ENCODE measurements around the gene CENPN.

Gene CENPN

DNA sequence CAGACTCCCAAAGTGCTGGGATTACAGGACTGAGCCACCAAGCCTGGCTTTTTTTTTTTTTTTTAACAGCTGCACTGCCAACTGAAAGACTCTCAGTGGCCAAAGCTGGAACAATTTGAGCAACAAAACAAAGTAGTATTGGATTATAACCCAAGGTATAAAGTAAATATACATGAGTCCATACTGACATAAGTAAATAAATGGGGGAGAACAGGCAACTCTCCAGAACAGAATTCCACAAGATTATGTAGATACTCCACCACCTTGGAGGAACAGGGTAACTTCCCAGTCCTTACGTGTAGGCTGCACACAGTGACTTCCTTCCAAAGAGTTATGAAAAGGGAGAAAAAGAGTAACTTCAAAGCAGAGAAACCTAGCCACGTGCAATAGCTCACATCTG lies 16.0 kb upstream of the CENPN start:
- Histone ChIP-seq H3K4me3 (ENCODE audit: insufficient read depth, low read depth, low read length) (no peak overlapping the region), H3K4me1 (ENCODE audit: control insufficient read depth, insufficient read depth, low read length) (no peaks in the 10 kb centered on the region), H3K27me3 (ENCODE audit: control insufficient read depth, insufficient read depth, low read length, poor library complexity, severe bottlenecking) (no peaks in the 10 kb centered on the region), H3K9me3 (ENCODE audit: control insufficient read depth, low read length) (no peaks in the 10 kb centered on the region), H3K36me3 (ENCODE audit: control insufficient read depth, insufficient read depth, low read length) (no peaks in the 10 kb centered on the region), H3K27ac (ENCODE audit: insufficient read depth, low read depth, low read length, poor library complexity, severe bottlenecking) (no peak overlapping the region)
- whole genome bisulfite sequencing, 2 experiments: 90 to 95% methylated on average over 2 of the region's 2 CpGs

DNA sequence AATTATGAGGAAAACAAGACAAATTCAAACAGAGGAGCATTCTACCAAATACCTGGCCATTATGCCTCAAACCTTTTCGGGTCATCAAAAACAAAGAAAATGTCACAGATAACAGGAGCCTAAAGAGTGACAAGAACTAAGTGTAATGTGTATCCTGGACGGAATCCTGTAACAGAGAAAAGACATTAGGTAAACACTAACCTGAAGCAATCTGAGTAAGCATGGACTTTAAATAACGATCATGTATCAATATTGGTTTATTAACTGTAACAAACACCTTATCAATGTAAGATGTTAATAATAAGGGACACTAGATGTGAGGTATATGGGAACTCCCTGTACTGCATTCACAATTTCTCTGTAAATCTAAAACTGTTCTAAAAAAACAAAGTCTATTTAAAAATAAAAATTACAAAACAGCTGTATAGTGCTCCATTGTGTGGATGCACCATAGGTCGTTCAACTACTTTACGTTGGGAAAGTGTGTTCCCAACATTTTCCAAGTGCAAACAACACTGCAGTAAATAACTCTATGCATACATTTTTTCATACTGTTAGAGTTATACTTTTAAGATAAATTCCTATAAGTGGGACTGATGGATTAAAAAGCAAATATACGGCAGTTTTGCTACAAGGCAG lies 15.1 kb upstream of the CENPN start:
- H3K4me3 ChIP-seq (ENCODE audit: insufficient read depth, low read depth, low read length): no peak overlapping the region
- no peaks in the 10 kb centered on the region for H3K4me1 ChIP-seq (ENCODE audit: control insufficient read depth, insufficient read depth, low read length)
- no peaks in the 10 kb centered on the region for H3K27me3 ChIP-seq (ENCODE audit: control insufficient read depth, insufficient read depth, low read length, poor library complexity, severe bottlenecking)
- H3K9me3 ChIP-seq (ENCODE audit: control insufficient read depth, low read length): no peaks in the 10 kb centered on the region
- no peak overlapping the region for H3K27ac ChIP-seq (ENCODE audit: insufficient read depth, low read depth, low read length, poor library complexity, severe bottlenecking)
- H3K36me3 ChIP-seq (ENCODE audit: control insufficient read depth, insufficient read depth, low read length): no peaks in the 10 kb centered on the region
- WGBS, 2 experiments: 58 to 96% methylated on average over 3 to 5 of the region's 6 CpGs

DNA sequence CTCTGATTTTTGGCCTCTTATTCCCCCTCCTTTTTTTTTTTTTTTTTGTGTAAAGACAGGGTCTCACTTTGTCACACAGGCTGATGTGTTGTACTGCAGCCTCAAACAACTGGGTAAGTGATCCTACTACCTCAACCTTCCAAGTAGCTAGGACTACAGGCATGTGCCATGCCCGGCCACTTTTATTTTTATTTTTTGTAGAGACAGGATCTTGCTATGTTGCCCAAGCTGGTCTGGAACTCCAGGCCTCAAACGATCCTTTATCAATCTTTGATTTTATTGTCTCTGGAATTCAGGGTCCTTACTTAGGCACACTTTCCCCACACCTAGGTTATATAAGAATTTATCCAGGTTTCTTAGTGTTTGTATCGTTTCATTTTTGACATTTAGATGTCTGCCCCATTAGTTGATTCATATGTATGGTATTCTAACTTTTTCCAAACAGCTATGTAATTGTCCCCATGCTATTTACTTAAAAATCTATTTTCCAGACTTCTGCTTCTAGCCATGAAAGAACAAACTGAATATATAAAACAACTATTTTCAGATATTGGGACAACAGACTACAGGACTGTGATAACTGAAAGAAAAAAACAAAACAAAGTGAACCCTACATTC lies 14.2 kb upstream of the CENPN start:
- 45 to 67% methylated on average over 2 to 3 of the region's 3 CpGs for WGBS, 2 experiments
- Histone ChIP-seq H3K36me3 (ENCODE audit: control insufficient read depth, insufficient read depth, low read length) (no peaks in the 10 kb centered on the region), H3K27ac (ENCODE audit: insufficient read depth, low read depth, low read length, poor library complexity, severe bottlenecking) (no peak overlapping the region), H3K27me3 (ENCODE audit: control insufficient read depth, insufficient read depth, low read length, poor library complexity, severe bottlenecking) (no peaks in the 10 kb centered on the region), H3K4me3 (ENCODE audit: insufficient read depth, low read depth, low read length) (no peak overlapping the region), H3K9me3 (ENCODE audit: control insufficient read depth, low read length) (no peaks in the 10 kb centered on the region), H3K4me1 (ENCODE audit: control insufficient read depth, insufficient read depth, low read length) (no peaks in the 10 kb centered on the region)

DNA sequence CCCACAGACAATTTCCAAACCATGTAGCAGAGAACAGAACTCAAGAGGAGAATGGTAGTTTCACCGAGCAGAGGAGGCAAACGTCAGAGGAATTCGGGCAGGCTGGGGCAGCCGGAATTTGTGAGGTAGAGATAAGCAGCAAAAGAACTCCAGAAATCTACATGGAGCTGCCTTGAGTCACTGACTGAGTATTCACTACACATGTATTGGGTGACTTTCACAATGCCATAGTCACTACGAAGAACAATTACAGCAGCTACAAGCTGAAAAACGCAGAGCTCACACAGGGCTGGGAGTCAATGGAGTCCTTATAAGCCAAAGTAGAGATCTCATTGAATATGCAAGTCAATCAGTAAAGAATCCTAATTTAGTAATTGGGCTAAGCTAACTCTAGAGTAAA lies 13.7 kb upstream of the CENPN start:
- no peak overlapping the region for H3K27ac ChIP-seq (ENCODE audit: insufficient read depth, low read depth, low read length, poor library complexity, severe bottlenecking)
- no peaks in the 10 kb centered on the region for H3K4me1 ChIP-seq (ENCODE audit: control insufficient read depth, insufficient read depth, low read length)
- no peaks in the 10 kb centered on the region for H3K36me3 ChIP-seq (ENCODE audit: control insufficient read depth, insufficient read depth, low read length)
- no peak overlapping the region for H3K4me3 ChIP-seq (ENCODE audit: insufficient read depth, low read depth, low read length)
- 70 to 75% methylated on average over 6 of the region's 6 CpGs for WGBS, 2 experiments
- H3K9me3 ChIP-seq (ENCODE audit: control insufficient read depth, low read length): no peaks in the 10 kb centered on the region
- no peaks in the 10 kb centered on the region for H3K27me3 ChIP-seq (ENCODE audit: control insufficient read depth, insufficient read depth, low read length, poor library complexity, severe bottlenecking)

DNA sequence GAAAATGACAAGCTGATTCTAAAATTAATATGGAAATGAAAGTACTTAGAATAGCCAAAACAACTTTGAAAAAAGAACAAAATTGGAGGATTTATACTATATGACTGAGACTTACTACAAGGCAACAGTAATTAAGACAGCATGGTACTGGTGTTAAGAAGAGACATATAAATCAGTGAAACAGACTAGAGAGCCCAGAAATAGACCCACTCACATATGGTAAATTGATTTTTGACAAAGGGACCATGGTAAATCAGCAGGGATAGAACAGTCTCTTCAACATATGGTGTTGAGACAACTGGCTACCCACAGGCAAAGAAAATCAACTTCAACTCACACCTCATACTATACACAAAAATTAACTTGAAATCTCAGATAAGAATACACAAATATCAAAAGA lies 13.2 kb upstream of the CENPN start:
- Histone ChIP-seq H3K27me3 (ENCODE audit: control insufficient read depth, insufficient read depth, low read length, poor library complexity, severe bottlenecking) (no peaks in the 10 kb centered on the region), H3K4me1 (ENCODE audit: control insufficient read depth, insufficient read depth, low read length) (no peaks in the 10 kb centered on the region), H3K9me3 (ENCODE audit: control insufficient read depth, low read length) (no peaks in the 10 kb centered on the region), H3K27ac (ENCODE audit: insufficient read depth, low read depth, low read length, poor library complexity, severe bottlenecking) (no peak overlapping the region), H3K36me3 (ENCODE audit: control insufficient read depth, insufficient read depth, low read length) (no peaks in the 10 kb centered on the region), H3K4me3 (ENCODE audit: insufficient read depth, low read depth, low read length) (no peak overlapping the region)

DNA sequence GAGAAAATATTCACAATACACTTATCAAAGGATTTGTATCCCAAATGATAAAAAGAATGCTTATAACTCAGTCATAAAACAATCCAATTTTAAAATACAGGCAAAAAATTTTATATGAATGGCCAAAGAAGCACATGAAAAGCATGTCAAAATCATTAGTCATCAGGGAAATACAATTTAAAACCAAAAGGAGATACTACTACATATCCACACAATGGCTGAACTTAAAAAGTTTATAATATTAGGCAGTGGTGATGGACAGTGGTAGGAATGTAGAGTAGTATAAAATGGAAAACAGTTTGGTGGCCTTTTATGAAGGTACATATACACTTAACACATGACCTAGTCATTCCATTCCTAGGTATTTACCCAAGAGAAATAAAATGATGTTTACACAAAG lies 12.6 kb upstream of the CENPN start:
- Histone ChIP-seq H3K9me3 (ENCODE audit: control insufficient read depth, low read length) (no peaks in the 10 kb centered on the region), H3K4me3 (ENCODE audit: insufficient read depth, low read depth, low read length) (no peak overlapping the region), H3K4me1 (ENCODE audit: control insufficient read depth, insufficient read depth, low read length) (no peaks in the 10 kb centered on the region), H3K27ac (ENCODE audit: insufficient read depth, low read depth, low read length, poor library complexity, severe bottlenecking) (no peak overlapping the region), H3K36me3 (ENCODE audit: control insufficient read depth, insufficient read depth, low read length) (no peaks in the 10 kb centered on the region), H3K27me3 (ENCODE audit: control insufficient read depth, insufficient read depth, low read length, poor library complexity, severe bottlenecking) (no peaks in the 10 kb centered on the region)

DNA sequence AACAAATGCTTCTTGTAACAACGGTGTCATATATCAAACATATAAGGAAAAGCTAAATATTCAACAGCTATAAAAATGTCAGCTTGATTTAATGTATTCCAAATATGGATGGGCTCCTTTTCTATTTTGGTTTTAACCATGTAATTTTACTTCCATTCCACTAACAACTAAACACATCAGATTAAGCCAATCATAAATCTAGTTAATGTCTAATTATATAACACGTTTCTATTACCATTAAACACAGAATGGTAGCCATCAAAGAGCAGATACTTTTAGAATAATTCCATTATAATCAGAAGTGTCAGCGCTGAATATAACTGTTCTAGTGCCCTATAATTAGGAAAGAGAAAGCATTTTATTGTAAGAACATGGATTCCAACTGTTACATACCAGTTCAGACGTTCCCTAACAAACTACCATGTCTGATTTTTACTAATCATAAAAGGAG lies 10.3 kb upstream of the CENPN start:
- 96 to 100% methylated on average over 1 to 3 of the region's 4 CpGs for WGBS, 2 experiments
- H3K9me3 ChIP-seq (ENCODE audit: control insufficient read depth, low read length): no peaks in the 10 kb centered on the region
- H3K4me1 ChIP-seq (ENCODE audit: control insufficient read depth, insufficient read depth, low read length): no peaks in the 10 kb centered on the region
- no peak overlapping the region for H3K4me3 ChIP-seq (ENCODE audit: insufficient read depth, low read depth, low read length)
- no peak overlapping the region for H3K27ac ChIP-seq (ENCODE audit: insufficient read depth, low read depth, low read length, poor library complexity, severe bottlenecking)
- no peaks in the 10 kb centered on the region for H3K27me3 ChIP-seq (ENCODE audit: control insufficient read depth, insufficient read depth, low read length, poor library complexity, severe bottlenecking)
- no peaks in the 10 kb centered on the region for H3K36me3 ChIP-seq (ENCODE audit: control insufficient read depth, insufficient read depth, low read length)

DNA sequence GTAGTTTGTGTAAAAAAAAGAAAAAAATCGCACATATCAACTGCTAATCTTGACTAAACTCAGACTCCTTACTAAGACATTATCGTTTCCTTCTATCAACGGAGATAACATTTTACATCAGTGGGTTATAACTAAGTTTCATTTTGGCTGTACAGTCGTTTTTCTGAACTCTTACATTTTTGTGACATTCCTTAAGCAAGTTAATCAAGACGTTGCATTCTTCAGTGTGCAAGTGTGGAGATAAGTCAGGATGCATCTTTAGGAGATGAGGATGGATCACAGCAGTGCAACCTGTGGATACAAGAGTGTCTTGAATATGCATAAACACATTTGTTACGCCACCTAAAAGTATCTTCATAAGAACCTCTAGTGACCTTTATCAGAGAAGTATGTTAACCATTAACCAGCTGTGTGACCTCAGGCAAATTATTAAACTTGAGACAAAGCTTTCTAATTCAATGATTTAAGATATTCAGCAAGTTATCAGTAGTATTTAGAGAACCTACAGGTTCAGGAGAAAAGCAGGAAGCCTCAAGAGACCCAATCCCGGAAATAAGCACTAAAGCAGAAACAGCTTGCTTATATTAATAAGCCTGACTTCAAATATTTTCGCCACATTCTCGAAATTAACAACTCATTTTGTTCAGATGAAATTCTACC lies 9.7 kb upstream of the CENPN start:
- H3K27ac ChIP-seq (ENCODE audit: insufficient read depth, low read depth, low read length, poor library complexity, severe bottlenecking): no peak overlapping the region
- no peaks in the 10 kb centered on the region for H3K9me3 ChIP-seq (ENCODE audit: control insufficient read depth, low read length)
- H3K27me3 ChIP-seq (ENCODE audit: control insufficient read depth, insufficient read depth, low read length, poor library complexity, severe bottlenecking): no peaks in the 10 kb centered on the region
- no peak overlapping the region for H3K4me3 ChIP-seq (ENCODE audit: insufficient read depth, low read depth, low read length)
- H3K4me1 ChIP-seq (ENCODE audit: control insufficient read depth, insufficient read depth, low read length): no peaks in the 10 kb centered on the region
- no peaks in the 10 kb centered on the region for H3K36me3 ChIP-seq (ENCODE audit: control insufficient read depth, insufficient read depth, low read length)
- WGBS, 2 experiments: 84 to 93% methylated on average over 7 to 8 of the region's 9 CpGs

DNA sequence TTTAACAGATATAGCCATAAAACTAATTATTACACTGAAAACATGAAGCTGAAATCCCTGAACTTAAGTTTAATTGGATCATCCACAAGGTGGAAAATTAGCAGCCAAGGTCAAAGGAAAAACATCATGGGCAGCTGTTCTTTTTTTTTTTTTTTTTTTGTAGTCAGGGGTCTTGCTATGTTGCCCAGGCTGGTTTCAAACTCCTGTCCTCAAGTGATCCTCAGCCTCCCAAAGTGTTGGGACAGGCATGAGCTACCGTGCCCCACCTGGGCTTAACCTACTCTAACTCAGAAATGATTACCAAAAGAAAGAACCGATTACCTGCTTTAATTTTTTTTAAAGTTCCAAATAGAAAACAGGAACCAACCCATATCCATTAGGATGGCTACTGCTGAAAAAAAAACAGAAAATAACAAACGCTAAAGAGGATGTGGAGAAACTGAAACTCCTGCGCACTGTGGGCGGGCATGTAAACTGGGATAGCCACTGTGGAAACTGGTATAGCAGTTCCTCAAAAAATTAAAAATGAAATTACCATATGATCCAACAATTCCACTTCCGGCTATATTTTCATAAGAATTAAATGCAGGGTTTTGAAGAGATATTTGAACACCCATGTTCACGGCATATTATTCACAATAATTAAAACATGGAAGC lies 8.9 kb upstream of the CENPN start:
- Histone ChIP-seq H3K4me1 (ENCODE audit: control insufficient read depth, insufficient read depth, low read length) (no peaks in the 10 kb centered on the region), H3K36me3 (ENCODE audit: control insufficient read depth, insufficient read depth, low read length) (no peaks in the 10 kb centered on the region), H3K27ac (ENCODE audit: insufficient read depth, low read depth, low read length, poor library complexity, severe bottlenecking) (no peak overlapping the region), H3K27me3 (ENCODE audit: control insufficient read depth, insufficient read depth, low read length, poor library complexity, severe bottlenecking) (no peaks in the 10 kb centered on the region), H3K9me3 (ENCODE audit: control insufficient read depth, low read length) (no peaks in the 10 kb centered on the region), H3K4me3 (ENCODE audit: insufficient read depth, low read depth, low read length) (no peak overlapping the region)
- 93 to 97% methylated on average over 5 to 7 of the region's 7 CpGs for WGBS, 2 experiments

DNA sequence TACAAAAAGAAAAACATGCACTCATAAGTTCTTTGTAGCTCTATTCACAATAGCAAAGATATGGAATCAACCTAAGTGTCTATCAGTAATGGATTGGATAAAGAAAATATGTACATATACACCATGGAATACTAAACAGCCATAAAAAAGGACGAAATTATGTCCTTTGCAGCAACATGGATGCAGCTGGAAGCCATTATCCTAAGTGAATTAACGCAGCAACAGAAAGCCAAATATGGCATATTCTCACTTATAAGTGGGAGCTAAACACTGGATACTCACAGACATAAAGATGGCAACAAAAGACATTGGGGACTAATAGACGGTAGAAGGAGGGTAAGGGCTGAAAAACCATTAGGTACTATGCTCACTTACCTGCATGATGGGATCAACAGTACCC lies 6.1 kb upstream of the CENPN start:
- Histone ChIP-seq H3K4me3 (ENCODE audit: insufficient read depth, low read depth, low read length) (no peak overlapping the region), H3K27me3 (ENCODE audit: control insufficient read depth, insufficient read depth, low read length, poor library complexity, severe bottlenecking) (no peaks in the 10 kb centered on the region), H3K36me3 (ENCODE audit: control insufficient read depth, insufficient read depth, low read length) (no peaks in the 10 kb centered on the region), H3K27ac (ENCODE audit: insufficient read depth, low read depth, low read length, poor library complexity, severe bottlenecking) (no peak overlapping the region), H3K4me1 (ENCODE audit: control insufficient read depth, insufficient read depth, low read length) (no peaks in the 10 kb centered on the region), H3K9me3 (ENCODE audit: control insufficient read depth, low read length) (no peaks in the 10 kb centered on the region)
- 96 to 98% methylated on average over 3 of the region's 3 CpGs for WGBS, 2 experiments

Measured in ectodermal cell (in vitro differentiated cells).